SK-MEL-5 (cell line): ENCODE measurements around the gene METRNL. TPM values are rescaled to one million over a fixed set of nuclear protein-coding genes. Genes with fewer than 3 reads are reported as not detected.
"Not testable (repeated sequence)": the region's sequence is repeated elsewhere in the genome, so short reads cannot be mapped to it uniquely, and the experiment has no call there.

Experiments used
- DNase-seq: peaks from one replicate; pipeline ENCODE4 v3.0.0-alpha.2; 2016; ENCODE audit warnings: low read depth, low spot score
- in situ Hi-C: cut with HindIII; loops from 2 replicates; pipeline ENCODE4 v1.10.0; 2016; ENCODE audit warnings: low sequenced_read_pairs, high pct_unique_total_duplicates, low pct_unique_long_range_greater_than_20kb
- total RNA-seq: library from RNA; depleted of rRNA; stranded (reverse); fragments of >200 nt; shearing (Covaris generic); gene quantifications from 2 replicates; pipeline ENCODE4 v1.2.3, GENCODE V29; 2014

Gene METRNL
- total RNA-seq, 1 experiment from 2014 or later, result 19.7 TPM

- in situ Hi-C loops, result not testable (repeated sequence)
These were observed 42.1 kb downstream of the METRNL start for GRCh38 chr17:83121473-83121872.

GRCh38 chr17:83121921-83122820 is 42.8 kb downstream of the METRNL start:
- no peak for DNase-seq
- in situ Hi-C loops, result no loop called here

More at GRCh38 chr17:83121473-83121872, 42.1 kb downstream of the METRNL start:
- DNase-seq, result not testable (repeated sequence)

- in situ Hi-C loops, result no loop called here
- DNase-seq, result no peak
These were observed 43.4 kb downstream of the METRNL start for GRCh38 chr17:83122834-83123233.

GRCh38 chr17:83123896-83124801 is 44.7 kb downstream of the METRNL start:
- in situ Hi-C loops, result no loop called here
- DNase-seq, result no peak

GRCh38 chr17:83124871-83125514 is 45.6 kb downstream of the METRNL start:
- no peak for DNase-seq
- in situ Hi-C loops, result no loop called here

GRCh38 chr17:83125515-83126274 is 46.3 kb downstream of the METRNL start:
- in situ Hi-C loops, result no loop called here
- DNase-seq, result no peak

GRCh38 chr17:83126275-83126811 is 46.9 kb downstream of the METRNL start:
- in situ Hi-C loops, result no loop called here
- DNase-seq, result no peak

GRCh38 chr17:83127431-83128160 is 48.2 kb downstream of the METRNL start:
- in situ Hi-C loops, result no loop called here
- DNase-seq, result no peak

- no peak for DNase-seq
- in situ Hi-C loops, result no loop called here
These were observed 49.2 kb downstream of the METRNL start for GRCh38 chr17:83128306-83129240.

- no peak for DNase-seq
- in situ Hi-C loops, result no loop called here
These were observed 50.3 kb downstream of the METRNL start for GRCh38 chr17:83129676-83130075.

- in situ Hi-C loops, result no loop called here
- no peak for DNase-seq
These were observed 52.1 kb downstream of the METRNL start for GRCh38 chr17:83131401-83132011.

GRCh38 chr17:83132251-83133081 is 53.1 kb downstream of the METRNL start:
- in situ Hi-C loops, result no loop called here
- no peak for DNase-seq

GRCh38 chr17:83133302-83134121 is 54.1 kb downstream of the METRNL start:
- in situ Hi-C loops, result no loop called here
- DNase-seq, result no peak
